ENCODE results near the gene HNRNPU.
A peak's percentile ranks its signal among the peaks of the same experiment; 100 is the strongest.

HNRNPU gene

DNA sequence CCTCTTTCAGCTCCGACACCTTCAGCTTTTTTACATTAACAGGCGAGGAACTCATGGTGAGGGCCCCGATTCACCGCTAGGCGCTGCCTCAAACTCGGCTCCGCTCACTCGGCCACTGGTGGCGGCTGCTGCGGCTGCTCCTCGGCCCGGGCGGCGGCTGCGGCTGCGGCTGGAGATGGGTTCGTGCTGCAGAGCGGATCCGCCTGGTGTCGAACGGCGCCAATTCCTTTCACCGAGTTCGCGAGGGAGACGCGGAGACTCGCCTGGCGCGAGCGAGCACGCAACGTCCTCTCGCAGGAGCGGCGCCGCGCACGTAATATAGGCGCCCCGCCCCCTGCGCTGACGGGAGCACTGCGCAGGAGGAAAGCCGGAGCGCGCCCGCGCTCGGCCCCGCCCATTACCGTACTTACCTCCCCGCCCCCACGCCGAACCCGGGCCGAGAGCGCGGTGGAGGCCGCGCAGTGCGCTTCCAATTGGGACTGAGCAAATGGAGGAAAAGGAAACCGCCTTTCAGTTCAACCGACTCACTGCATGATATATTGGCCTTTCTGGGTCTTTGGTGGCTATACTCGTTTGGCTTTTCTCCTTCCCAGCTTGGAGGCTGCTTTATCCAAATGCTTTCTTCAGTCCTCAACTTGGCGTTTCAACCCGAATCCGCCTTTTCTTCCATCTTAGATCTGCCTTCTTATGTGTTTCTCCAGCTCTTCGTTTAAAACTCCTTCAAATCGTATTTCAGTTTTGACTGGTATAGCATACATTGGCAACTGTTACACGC lies at the start of gene HNRNPU:
TSS of gene HNRNPU (minus strand) at position 291 of the 775 bp plus-strand sequence. CDS start at position 55, 236 bp downstream.
- H3K4me3 ChIP-seq (ENCODE audit: control insufficient read depth, low read depth, low read length): peak within 1 kb of the TSS; percentile 91
- TF ChIP-seq, protein P1, sequence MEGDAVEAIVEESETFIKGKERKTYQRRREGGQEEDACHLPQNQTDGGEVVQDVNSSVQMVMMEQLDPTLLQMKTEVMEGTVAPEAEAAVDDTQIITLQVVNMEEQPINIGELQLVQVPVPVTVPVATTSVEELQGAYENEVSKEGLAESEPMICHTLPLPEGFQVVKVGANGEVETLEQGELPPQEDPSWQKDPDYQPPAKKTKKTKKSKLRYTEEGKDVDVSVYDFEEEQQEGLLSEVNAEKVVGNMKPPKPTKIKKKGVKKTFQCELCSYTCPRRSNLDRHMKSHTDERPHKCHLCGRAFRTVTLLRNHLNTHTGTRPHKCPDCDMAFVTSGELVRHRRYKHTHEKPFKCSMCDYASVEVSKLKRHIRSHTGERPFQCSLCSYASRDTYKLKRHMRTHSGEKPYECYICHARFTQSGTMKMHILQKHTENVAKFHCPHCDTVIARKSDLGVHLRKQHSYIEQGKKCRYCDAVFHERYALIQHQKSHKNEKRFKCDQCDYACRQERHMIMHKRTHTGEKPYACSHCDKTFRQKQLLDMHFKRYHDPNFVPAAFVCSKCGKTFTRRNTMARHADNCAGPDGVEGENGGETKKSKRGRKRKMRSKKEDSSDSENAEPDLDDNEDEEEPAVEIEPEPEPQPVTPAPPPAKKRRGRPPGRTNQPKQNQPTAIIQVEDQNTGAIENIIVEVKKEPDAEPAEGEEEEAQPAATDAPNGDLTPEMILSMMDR (conservative IDR thresholded peaks at IDR 0.05; ENCODE audit: control insufficient read depth, insufficient read depth, low read depth, low read length): peak; percentile 15
- DNase-seq (ENCODE audit: low read depth): peak; percentile 95

DNA sequence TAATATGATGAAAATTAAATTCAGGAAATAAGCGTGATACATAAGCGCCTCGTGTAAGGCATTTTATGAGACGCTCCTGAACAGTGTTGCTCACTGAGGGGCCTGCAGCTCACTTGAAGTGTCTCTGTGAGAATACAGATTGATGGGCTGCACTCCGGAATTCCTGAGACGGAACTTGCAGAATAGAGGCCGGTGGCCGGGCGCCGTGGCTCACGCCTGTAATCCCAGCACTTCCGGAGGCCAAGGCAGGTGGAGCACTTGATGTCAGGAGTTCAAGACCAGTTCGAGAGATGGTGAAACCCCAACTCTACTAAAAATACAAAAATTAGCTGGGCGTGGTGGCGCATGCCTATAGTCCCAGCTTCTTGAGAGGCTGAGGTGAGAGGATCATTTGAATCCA lies 49.5 kb upstream of the HNRNPU start:
- no peak overlapping the region for H3K4me3 ChIP-seq (ENCODE audit: control insufficient read depth, low read depth, low read length)
- DNase-seq (ENCODE audit: low read depth): no peak
- TF ChIP-seq, protein P1 (conservative IDR thresholded peaks at IDR 0.05; ENCODE audit: control insufficient read depth, insufficient read depth, low read depth, low read length): no peak

DNA sequence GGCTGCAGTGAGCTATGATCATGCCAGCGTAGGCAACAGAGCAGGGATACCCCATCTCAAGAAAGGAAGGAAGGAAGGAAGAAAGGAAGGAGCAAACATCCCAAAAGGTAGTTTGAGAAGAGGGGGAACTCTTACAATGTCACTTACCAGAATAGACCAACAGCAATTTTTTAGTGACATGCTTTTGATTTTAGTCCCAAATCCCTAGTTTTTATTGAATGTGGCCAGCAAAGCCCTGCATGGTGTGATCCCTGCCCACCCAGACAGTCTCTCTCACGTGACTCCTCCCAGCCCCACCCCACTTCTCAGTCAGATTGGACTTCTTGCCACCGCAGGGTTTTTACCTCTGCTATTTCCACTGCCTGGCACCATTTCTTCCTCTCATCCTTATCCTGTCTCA lies 39.8 kb upstream of the HNRNPU start:
- TF ChIP-seq, protein P1 (conservative IDR thresholded peaks at IDR 0.05; ENCODE audit: control insufficient read depth, insufficient read depth, low read depth, low read length): no peak
- no peak overlapping the region for H3K4me3 ChIP-seq (ENCODE audit: control insufficient read depth, low read depth, low read length)
- DNase-seq (ENCODE audit: low read depth): no peak

DNA sequence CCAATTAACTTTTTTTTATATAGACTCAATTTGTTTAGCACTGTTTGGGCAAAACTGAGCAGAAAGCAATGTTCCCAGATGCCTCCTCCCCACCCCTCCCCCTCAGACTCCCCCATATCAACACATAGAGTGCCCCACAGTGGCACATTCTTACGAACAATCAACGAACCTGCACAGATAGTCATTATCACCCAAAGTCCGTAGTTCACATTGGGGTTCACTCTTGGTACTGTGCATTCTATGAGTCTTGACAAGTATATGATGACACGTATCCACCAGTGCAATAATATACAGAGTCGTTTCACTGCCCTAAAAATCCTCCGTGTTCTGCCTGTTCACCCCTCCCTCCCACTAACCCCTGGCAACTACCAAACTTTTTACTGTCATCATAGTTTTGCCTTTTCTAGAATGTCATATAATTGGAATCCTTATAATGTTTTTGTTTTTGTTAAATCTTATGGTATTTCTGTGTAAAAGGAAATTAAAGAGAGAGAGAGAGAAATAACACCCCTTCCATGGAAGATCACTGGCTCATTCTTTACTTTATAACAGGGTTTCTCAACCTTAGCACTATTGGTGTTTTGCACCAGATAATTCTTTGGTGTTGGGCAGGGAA lies 37.2 kb upstream of the HNRNPU start:
- no peak for DNase-seq (ENCODE audit: low read depth)
- H3K4me3 ChIP-seq (ENCODE audit: control insufficient read depth, low read depth, low read length): no peak overlapping the region
- TF ChIP-seq, protein P1 (conservative IDR thresholded peaks at IDR 0.05; ENCODE audit: control insufficient read depth, insufficient read depth, low read depth, low read length): no peak

DNA sequence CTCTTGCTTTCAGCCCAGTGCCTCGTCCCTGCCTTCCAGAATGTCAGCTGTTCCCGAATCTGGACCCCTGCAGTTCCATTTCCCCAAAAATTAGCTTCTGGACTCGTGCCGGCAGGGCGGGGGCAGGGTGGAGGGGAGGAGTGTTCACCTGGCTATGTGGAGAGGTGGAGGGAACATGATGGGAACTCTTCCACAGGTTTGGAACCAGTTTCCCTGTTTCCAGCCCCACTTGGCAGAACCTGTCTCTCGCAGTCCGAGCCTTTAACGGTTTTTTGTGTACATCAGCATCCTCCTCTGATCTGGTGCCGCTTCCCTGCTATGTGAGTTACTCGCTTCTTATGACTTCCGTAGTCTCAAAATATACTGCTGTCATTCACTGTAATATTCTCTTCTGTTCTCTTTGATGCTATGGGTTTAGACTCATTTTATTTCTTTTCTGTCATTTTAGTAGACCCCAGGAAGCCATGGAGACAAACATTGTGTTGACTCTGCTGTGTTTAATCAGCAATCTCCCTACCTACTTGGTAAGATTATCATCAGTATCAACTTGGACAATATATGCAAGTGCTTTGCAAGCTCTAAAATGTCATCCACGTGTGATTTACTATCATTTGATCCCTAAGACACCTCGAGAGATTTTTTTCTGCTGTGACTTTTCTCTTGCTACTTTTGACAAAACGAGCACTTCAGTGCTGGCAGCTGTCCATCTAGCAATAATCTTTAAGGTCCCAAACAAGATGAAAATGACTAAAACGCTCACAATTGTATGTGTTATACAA lies 33.3 kb upstream of the HNRNPU start:
- DNase-seq (ENCODE audit: low read depth): no peak
- H3K4me3 ChIP-seq (ENCODE audit: control insufficient read depth, low read depth, low read length): no peak overlapping the region
- TF ChIP-seq, protein P1 (conservative IDR thresholded peaks at IDR 0.05; ENCODE audit: control insufficient read depth, insufficient read depth, low read depth, low read length): no peak

DNA sequence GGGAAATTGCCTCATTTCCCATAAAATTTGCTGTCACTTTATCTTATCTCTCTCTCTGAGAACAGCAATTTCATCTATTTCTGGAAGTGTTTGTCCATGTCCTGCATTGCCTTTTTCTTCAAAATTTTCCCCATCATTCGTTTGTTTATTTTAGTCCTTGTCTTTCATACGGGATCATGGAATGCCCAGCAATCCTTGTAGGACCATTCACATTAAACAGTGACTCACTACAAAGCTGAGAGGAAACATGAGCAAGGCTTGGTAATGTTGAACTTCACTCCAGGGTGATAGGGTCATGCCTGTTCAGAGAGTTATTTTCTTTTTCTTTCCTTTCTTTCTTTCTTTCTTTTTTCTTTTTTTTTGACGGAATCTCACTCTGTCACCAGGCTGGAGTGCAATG lies 32.2 kb upstream of the HNRNPU start:
- peak; percentile 61 for DNase-seq (ENCODE audit: low read depth)
- H3K4me3 ChIP-seq (ENCODE audit: control insufficient read depth, low read depth, low read length): no peak overlapping the region
- TF ChIP-seq, protein P1 (conservative IDR thresholded peaks at IDR 0.05; ENCODE audit: control insufficient read depth, insufficient read depth, low read depth, low read length): no peak
